D721Med (cell line): ENCODE results near the gene CRBN.

Source experiments
- DNase-seq: peaks from one replicate; pipeline ENCODE4 v3.0.0; 2011; ENCODE audit warnings: low spot score; ENCODE audit not compliant: insufficient read length
- FAIRE-seq: peaks from 2 replicates; lab custom pipeline; 2011; peaks lifted over from hg19 to GRCh38; lab: Jason Lieb, UNC
- CTCF ChIP-seq: IDR thresholded peaks from 2 replicates; pipeline ENCODE4 v1.5.1; 2012; ENCODE audit warnings: mild to moderate bottlenecking, control low read depth; ENCODE audit not compliant: insufficient read depth; ENCODE audit errors: missing control alignments

Gene CRBN

DNA sequence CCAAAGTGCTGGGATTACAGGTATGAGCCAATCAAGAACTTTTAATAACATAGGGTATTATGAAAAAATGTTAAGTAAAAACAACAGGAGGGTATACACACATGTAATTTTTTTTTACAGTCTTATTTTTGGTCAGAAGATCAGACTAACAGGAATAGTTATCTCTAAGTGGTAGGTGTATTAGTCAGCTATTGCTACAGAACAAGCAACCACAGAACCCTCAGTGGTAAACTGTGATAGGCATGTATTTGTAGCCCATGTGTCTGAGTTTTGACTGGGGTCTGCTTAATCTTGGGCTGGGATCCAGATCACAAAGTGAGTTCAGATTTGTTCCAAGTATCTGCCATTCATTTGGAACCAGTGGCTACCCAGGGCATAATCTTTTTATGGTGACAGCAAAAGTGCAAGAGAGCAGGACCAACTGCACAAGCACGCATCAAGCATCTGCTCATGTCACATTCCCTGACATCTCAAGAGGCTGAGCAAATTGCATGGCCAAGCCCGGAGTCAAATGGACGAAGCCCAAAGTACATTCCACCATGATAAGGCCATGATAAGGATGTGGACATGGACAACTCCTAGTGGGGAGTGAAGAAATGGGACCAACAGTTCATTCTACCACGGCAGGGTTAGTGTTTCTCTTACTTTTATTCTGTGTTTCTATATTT lies 66.3 kb downstream of the CRBN start:
- TF ChIP-seq CTCF, result no peak
- DNase-seq (no peak), FAIRE-seq (no peak)

DNA sequence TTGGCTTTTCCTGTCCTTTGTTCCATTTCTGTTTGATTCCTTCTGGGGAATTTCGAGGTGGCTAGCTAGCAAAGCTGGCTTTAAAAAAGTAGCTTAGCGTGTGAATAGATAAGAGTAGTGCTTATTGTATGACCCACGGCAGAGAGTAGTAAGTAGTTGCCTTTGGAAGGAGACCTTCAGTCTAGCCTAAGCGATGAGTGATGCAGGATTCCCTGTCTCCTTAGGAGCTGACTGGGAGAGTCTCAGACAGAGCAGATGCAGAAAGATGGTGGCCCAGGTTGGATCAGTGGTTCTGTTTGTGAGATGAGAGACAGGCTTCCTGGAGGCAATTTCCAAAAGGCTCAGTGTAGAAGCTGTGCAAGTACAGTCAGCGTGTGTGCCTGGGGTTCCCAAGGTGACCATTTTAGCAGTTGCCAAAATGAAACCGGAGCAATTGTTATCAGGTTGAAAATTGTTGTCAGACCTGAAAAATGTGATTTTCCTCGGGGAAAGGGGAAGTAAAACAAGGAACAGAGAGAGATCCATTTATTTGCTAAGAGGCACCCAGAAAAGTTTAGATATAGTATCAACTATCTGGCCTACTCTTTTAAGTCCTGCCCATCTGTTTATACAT lies 68.6 kb downstream of the CRBN start:
- TF ChIP-seq CTCF, result no peak
- FAIRE-seq, result no peak

GRCh38 chr3:3110299-3110630 lies 69.2 kb downstream of the CRBN start, which contains the start of gene IL5RA:
Gene IL5RA, minus strand, starts transcription at chr3:3110374. Its CDS starts 5,390 bp downstream, at chr3:3104984.
- no peak for TF ChIP-seq CTCF
- no peak for DNase-seq
- FAIRE-seq, result no peak

More for the DNA sequence above, 68.6 kb downstream of the CRBN start:
- DNase-seq, result no peak

DNA sequence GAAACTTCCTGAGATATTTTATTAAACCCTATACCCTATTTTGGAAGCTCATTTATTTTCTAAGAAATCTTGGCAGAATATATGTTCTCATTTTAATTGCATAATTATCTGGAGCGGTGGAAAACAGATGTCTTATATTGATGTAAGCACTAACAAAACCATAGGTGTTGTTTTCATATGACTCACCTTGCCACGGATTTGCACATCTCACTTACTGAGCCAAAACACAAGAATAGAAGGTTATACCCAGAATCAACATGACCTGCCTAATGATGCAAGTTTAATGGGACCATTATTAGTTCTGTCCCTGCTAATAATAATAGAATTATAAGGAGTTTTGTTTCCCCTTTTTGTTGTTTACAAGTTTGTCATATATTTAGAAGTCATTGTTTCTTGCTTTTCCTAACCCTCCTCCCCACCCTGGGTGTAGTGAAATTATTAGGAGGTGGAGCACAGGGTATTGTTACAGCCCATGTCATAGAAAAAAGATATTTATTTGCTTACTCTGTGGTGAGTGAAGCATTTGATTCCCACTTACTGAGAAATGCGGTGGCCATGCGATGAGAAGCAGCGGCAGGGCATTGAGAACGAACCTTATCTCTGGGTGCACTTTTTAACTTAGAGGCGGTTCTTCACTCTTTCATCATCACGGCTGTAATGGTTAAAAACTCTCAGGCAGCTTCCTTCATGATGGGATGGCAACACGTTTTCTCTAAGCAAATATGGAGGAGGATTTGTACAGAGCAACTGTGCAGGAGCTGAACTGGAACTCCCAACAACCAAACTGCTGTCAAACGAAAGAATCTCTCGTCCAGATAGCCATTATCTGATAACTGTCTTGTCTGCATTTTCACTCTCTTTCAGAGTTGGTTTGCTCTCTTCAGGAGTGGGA lies 69.8 kb downstream of the CRBN start:
- DNase-seq (no peak), FAIRE-seq (no peak)
- TF ChIP-seq CTCF, result no peak

DNA sequence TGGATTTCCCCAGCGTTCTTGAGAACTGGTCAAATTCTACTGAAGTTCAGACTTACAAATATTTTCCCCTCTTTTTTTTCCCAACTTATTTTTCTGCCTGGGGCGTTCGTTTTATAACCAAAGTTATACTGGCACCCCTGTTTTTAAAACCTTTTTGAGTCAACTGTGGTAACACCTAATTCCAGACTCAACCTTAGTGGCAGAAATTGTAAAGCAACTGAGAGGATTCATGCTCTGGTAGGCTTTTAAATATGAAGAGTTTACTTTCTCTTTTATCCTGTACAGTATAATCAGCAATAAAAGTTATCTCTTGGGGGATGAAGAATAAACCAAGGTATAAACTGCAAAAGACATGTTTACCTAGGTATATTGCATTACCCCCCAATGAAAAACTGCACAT lies 71.6 kb downstream of the CRBN start:
- no peak for TF ChIP-seq CTCF
- FAIRE-seq (no peak), DNase-seq (no peak)

DNA sequence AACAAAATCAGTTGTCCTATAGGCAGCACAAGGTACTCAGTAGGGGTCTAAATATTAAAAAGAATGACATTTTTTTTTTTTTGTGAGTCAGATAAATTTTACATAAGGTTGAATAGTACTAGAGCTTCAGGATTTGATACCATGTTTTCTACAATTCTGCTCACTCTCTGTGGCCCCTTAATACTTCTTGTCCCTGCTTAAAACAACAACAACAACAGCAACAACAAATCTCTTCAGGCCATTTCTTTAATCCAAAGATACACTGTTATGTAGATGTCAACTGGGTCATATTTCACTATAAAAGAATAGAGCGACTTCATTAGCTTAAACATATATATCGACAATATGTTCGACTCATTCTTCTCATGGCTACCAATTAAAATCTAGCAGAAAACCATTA lies 72.3 kb downstream of the CRBN start:
- FAIRE-seq (no peak), DNase-seq (no peak)
- TF ChIP-seq CTCF, result no peak

DNA sequence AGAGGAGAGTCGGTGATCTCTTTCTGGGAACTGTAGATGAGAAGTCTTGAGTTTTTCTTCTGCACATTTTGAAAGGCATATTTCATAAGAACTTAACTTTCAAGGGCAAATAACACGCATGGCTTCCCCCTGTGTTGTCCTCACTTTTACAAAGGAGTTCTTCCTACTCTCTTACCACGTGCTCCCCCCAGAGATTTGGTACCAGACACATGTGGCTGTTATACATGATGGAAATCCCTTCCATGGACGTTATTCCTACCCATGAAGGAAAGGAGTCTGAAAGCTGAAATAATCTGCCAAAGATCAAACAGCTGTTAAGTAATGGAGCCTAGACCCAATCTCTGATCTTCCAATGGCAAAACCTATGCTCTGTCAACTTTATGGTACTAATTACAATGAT lies 73.7 kb downstream of the CRBN start:
- TF ChIP-seq CTCF, result no peak
- FAIRE-seq, result no peak
- no peak for DNase-seq
